Esophagus squamous epithelium (tissue), 4 donors: ENCODE measurements around the gene FSHR.

Source experiments
- POLR2A ChIP-seq, 4 donors: fragments of 450-650 bp; IDR thresholded peaks; one replicate each; pipeline ENCODE4 v1.6.1; 2017; ENCODE audit warnings: antibody characterized with exemption in 4 of 4, mild to moderate bottlenecking in 4 of 4, moderate library complexity in 3 of 4
- TF ChIP-seq, protein P1 (sequence below), 6 experiments: fragments of 450-650 bp in 4 of 6; fragments of 200-600 bp in 2 of 6; sonication (generic) in 2 of 6; IDR thresholded peaks; one replicate each; pipeline ENCODE4 v1.5.1; 2016 to 2019; ENCODE audit warnings: antibody characterized with exemption in 6 of 6, mild to moderate bottlenecking in 4 of 6, moderate library complexity in 4 of 6

DNA sequence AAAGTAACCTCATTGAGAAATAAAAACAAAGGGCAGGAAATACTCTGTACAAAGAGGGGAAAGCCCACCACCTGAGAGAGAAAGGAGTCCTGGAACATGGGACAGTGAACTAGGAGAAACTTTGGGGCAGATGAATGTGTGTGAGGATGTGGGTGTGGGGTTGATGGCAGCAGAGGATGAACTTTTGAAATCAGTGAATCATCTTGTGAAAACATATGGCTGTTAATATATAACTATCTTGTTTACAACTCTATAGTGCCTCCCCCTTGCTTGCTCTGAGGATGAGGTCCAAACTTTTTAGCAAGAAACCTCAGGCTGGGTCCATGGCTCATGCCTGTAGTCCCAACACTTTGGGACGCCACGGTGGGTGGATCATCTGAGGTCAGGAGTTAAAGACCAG is 227.0 kb downstream of the FSHR start:
- TF ChIP-seq, protein P1, sequence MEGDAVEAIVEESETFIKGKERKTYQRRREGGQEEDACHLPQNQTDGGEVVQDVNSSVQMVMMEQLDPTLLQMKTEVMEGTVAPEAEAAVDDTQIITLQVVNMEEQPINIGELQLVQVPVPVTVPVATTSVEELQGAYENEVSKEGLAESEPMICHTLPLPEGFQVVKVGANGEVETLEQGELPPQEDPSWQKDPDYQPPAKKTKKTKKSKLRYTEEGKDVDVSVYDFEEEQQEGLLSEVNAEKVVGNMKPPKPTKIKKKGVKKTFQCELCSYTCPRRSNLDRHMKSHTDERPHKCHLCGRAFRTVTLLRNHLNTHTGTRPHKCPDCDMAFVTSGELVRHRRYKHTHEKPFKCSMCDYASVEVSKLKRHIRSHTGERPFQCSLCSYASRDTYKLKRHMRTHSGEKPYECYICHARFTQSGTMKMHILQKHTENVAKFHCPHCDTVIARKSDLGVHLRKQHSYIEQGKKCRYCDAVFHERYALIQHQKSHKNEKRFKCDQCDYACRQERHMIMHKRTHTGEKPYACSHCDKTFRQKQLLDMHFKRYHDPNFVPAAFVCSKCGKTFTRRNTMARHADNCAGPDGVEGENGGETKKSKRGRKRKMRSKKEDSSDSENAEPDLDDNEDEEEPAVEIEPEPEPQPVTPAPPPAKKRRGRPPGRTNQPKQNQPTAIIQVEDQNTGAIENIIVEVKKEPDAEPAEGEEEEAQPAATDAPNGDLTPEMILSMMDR (IDR thresholded peaks at IDR 0.05) = no peak
- TF ChIP-seq POLR2A (IDR thresholded peaks at IDR 0.05) = no peak
